Measurements from ENCODE around the gene ITGB3. TPM values are rescaled to one million over a fixed set of nuclear protein-coding genes. Genes with fewer than 3 reads are reported as not detected.

ITGB3 gene
- total RNA-seq, 2 donors from 2014 or later = 7.8 to 283 TPM

DNA sequence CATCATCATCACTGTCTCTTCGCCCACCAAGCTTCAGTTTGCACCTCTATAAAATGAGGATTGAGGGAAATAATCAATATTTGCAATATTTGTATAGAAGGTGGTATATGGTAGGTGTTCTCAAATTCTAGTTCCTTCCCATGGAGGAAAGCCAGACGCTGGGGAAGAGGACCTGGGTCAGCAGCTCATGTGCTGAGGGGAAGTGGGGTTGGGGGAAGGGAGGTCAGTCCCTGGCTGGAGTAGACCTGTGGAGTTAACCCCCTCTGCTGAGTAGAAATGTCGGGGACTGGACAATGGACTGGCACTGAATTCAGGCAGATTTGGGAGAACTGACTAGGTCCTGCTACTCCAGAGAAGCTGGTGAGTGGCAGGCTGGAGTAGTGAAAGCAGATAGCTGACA lies 12.8 kb upstream of the ITGB3 start:
- ATAC-seq = no peak
- Mint-ChIP-seq H3K27ac (no peak overlapping the region), H3K27me3 (peaks cover 30% of the 10 kb centered on the region), H3K4me1 (peaks cover 12% of the 10 kb centered on the region), H3K36me3 (ENCODE audit: low read depth) (no peaks in the 10 kb centered on the region), H3K4me3 (no peak overlapping the region)
- no peak for DNase-seq
- H3K9me3 ChIP-seq (ENCODE audit: control insufficient read depth, low read length, poor library complexity, severe bottlenecking) = no peaks in the 10 kb centered on the region

DNA sequence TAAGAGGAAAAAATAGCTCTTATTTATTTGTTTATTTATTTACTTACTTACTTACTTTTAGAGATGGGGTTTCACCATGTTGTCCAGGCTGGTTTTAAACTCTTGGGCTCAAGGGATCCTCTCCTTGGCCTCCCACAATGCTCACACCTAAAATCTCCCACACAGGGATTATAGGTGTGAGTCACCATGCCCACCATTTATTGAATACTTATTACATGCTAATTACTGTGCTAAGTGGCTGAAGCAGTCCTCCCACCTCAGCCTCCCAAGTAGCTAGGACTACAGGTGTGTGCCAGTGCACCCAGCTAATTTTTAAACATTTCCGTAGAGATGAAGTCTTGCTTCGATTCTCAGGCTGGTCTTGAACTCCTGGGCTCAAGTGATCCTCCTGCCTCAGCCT lies 11.0 kb upstream of the ITGB3 start:
- no peak overlapping the region for H3K4me3 Mint-ChIP-seq
- peaks cover 42% of the 10 kb centered on the region for H3K27me3 Mint-ChIP-seq
- H3K4me1 Mint-ChIP-seq = peaks cover 12% of the 10 kb centered on the region
- H3K36me3 Mint-ChIP-seq (ENCODE audit: low read depth) = peaks cover 2% of the 10 kb centered on the region
- no peak overlapping the region for H3K27ac Mint-ChIP-seq
- DNase-seq (no peak), ATAC-seq (no peak)
- H3K9me3 ChIP-seq (ENCODE audit: control insufficient read depth, low read length, poor library complexity, severe bottlenecking) = no peaks in the 10 kb centered on the region

DNA sequence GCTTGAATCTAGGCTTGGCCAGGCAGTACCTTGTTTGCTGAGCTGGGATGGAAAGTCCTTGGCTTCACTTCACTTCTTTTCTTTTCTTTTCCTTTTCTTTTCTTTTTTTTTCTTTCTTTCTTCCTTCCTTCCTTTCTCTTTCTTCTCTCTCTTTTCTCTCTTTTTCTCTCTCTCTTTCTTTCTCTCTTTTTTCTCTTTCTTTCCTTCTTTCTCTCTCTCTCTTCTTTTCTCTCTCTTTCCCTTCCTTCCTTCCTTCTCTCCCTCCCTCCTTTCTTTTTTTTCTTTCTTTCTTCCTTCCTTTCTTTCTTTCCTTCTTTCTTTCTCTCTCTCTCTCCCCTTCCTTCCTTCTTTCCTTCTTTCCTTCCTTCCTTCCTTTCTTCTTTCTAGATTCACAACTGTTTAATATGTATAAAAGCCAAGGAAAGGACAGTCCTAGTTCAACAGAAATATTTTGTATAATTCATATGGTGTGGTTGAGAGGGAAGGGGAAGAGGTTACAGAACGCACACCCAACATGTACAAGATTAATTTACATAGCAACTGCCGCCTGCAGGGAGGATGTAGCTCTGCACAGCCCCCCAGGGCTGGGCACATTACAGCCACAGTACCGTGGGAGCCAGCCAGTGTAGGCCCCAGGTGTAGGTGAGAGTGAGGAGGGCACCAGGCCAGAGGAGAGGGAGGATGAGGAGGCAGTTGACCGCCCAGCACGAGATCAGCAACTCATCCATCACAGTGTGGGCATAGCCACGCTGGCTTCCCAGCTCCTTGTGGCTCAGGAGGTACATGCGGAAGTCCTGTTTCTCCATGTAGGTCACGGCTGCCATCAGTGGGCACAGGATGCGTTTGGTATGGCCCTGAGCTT lies 9.7 kb upstream of the ITGB3 start:
- no peak overlapping the region for H3K27ac Mint-ChIP-seq
- no peaks in the 10 kb centered on the region for H3K9me3 ChIP-seq (ENCODE audit: control insufficient read depth, low read length, poor library complexity, severe bottlenecking)
- no peak overlapping the region for H3K4me3 Mint-ChIP-seq
- peaks cover 12% of the 10 kb centered on the region for H3K4me1 Mint-ChIP-seq
- H3K36me3 Mint-ChIP-seq (ENCODE audit: low read depth) = peaks cover 5% of the 10 kb centered on the region
- DNase-seq = no peak
- peaks cover 51% of the 10 kb centered on the region for H3K27me3 Mint-ChIP-seq
- no peak for ATAC-seq

DNA sequence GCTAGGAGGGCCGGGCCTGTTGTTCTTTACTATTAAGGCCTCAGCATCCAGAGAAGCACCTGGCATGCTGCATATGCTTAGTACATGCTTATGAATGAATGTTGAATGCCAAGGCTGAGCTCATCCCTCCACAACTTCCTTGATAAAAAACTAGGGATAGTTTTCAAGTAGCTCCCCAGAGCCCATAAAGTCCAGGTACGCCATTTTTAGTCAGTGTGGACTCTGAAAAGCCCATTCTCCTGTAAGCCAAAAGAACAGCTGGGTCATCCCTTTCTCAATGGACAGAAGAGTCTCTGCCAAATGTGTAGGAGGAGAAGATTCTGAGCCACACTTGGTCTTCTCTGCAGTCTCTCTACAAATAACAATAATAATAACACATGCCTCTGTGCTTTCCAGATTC lies 8.9 kb upstream of the ITGB3 start:
- Mint-ChIP-seq H3K4me1 (peaks cover 8% of the 10 kb centered on the region), H3K4me3 (no peak overlapping the region), H3K27ac (no peak overlapping the region), H3K27me3 (peaks cover 51% of the 10 kb centered on the region), H3K36me3 (ENCODE audit: low read depth) (peaks cover 5% of the 10 kb centered on the region)
- ATAC-seq (no peak), DNase-seq (no peak)
- H3K9me3 ChIP-seq (ENCODE audit: control insufficient read depth, low read length, poor library complexity, severe bottlenecking) = no peaks in the 10 kb centered on the region

DNA sequence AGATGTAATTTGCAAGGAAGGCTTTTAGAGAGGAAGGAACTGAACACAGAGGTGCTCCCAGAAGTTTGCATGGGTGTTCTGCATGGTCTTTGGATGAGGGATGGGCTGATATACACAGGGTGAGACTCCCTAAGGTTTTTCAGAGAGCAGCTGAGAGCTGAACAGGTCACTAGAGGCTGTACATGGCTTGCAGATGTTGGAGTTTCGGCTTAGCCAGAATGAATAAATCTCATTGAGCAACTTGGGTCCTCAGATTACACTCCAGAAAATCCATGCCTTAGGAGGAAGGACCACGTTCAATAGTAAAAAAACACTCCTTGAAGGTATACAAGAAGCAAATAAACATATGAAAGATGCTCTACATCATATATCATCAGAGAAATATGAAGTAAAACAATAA lies 7.5 kb upstream of the ITGB3 start:
- Mint-ChIP-seq H3K27me3 (peaks cover 51% of the 10 kb centered on the region), H3K4me3 (no peak overlapping the region), H3K27ac (no peak overlapping the region), H3K36me3 (ENCODE audit: low read depth) (peaks cover 5% of the 10 kb centered on the region), H3K4me1 (peaks cover 3% of the 10 kb centered on the region)
- H3K9me3 ChIP-seq (ENCODE audit: control insufficient read depth, low read length, poor library complexity, severe bottlenecking) = no peaks in the 10 kb centered on the region
- DNase-seq (no peak), ATAC-seq (no peak)

DNA sequence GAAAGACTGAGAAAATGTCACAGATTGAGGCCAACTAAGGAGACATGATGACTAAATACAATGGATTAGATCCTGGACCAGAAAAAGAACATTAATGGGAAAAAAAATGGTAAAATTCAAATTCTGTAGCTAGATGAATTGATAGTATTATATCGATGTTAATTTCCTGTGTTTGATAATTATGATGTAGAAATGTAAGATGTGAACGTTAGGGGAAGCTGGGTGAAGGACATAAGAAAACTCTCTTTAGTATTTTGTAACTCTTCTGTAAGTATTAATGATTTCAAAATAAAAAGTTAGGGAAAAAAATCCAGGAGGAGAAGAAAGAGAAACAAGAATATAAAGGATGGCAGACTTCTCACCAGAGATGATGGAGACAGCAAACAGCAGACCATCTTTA lies 2.8 kb upstream of the ITGB3 start:
- ATAC-seq = no peak
- H3K4me3 Mint-ChIP-seq = no peak overlapping the region
- H3K4me1 Mint-ChIP-seq = peaks cover 13% of the 10 kb centered on the region
- no peak for DNase-seq
- peaks cover 7% of the 10 kb centered on the region for H3K36me3 Mint-ChIP-seq (ENCODE audit: low read depth)
- H3K27ac Mint-ChIP-seq = no peak overlapping the region
- H3K27me3 Mint-ChIP-seq = peaks cover 50% of the 10 kb centered on the region
- no peaks in the 10 kb centered on the region for H3K9me3 ChIP-seq (ENCODE audit: control insufficient read depth, low read length, poor library complexity, severe bottlenecking)

DNA sequence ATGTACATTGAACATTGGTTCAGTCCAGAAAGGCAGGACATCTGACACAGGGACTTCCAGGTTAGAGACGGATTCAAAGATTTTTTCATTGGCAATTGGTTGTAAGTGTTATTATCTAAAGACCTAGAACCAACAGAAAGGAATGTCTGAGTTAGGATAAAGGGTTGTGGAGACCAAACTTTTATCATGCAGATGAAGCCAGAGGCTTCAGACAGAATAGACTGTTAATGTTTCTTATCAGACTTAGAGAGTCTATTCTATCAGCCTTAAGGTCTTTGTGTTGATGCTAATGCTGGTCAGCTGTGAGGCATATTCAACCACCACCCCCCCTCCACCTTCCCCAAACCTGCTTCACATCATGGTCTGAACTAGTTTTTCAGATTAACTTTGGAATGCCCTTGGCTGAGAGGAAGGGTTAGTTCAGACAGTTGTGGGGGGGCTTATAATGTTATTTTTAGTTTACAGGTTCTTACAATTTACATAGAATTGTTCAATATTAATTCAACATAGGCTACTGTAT lies 2.1 kb upstream of the ITGB3 start:
- Mint-ChIP-seq H3K4me3 (no peak overlapping the region), H3K4me1 (peaks cover 15% of the 10 kb centered on the region), H3K27me3 (peaks cover 48% of the 10 kb centered on the region), H3K27ac (peak overlapping the region; percentile 75), H3K36me3 (ENCODE audit: low read depth) (peaks cover 7% of the 10 kb centered on the region)
- ATAC-seq (no peak), DNase-seq (no peak)
- H3K9me3 ChIP-seq (ENCODE audit: control insufficient read depth, low read length, poor library complexity, severe bottlenecking) = no peaks in the 10 kb centered on the region

DNA sequence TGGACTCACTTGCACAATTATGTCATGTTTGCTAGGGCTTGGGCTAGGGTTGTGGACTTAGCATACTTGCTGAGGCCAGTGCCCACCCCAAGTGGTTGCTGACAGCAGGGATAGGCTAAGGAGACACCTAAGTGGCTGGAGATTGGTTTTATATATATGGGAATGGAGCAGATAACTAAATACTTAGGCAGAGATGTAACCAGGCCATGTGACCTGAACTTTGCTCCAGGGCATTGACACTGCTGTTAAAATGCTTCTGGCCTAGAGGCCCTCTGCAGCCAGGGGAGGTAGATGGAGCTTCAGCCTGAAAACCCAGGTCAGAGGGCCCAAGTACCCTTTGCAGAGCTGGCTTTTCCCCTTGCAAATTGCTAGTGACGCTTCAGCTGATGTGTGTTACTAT lies 1.4 kb upstream of the ITGB3 start:
- Mint-ChIP-seq H3K27me3 (peaks cover 51% of the 10 kb centered on the region), H3K4me3 (peak overlapping the region; percentile 87), H3K4me1 (peaks cover 18% of the 10 kb centered on the region), H3K36me3 (ENCODE audit: low read depth) (peaks cover 5% of the 10 kb centered on the region), H3K27ac (peak overlapping the region; percentile 75)
- DNase-seq (no peak), ATAC-seq (no peak)
- H3K9me3 ChIP-seq (ENCODE audit: control insufficient read depth, low read length, poor library complexity, severe bottlenecking) = no peaks in the 10 kb centered on the region

DNA sequence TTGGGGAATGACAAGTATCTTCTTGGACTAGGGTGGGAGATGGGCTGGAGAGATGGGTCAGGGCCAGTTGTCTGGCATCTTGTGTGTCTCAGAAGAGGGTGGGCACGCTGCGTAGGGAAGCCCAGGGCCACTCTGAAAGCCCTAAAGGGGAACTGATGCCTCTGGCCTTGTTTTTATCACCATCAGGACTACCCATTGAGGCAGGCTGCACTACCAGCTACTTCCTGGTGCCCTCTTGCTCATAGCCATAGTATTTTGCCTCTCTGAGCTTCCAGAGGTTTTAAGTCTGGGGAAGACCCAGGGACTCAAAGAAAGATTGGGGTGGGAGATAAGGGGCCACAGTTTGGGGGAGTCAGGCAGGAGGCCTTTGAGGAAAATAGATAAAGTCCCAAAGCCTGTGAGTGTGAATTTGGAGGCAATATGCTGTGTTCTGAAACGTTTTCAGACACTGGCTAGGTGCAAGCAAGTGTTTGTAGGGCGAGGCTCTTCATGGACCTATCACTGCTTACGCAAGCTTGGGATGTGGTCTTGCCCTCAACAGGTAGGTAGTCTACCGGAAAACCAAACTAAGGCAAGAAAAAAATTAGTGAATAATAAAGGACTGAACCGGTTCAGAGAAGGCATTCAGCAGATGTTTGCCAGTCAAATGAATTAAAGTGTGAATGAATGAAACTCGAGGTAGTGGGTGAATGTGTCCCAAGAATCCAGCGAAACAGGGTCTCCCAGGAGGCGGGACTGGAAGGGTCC lies 688 bp upstream of the ITGB3 start:
- H3K4me1 Mint-ChIP-seq = peaks cover 18% of the 10 kb centered on the region
- H3K4me3 Mint-ChIP-seq = peak overlapping the region; percentile 87
- peak overlapping the region; percentile 21 for H3K27ac Mint-ChIP-seq
- H3K9me3 ChIP-seq (ENCODE audit: control insufficient read depth, low read length, poor library complexity, severe bottlenecking) = no peaks in the 10 kb centered on the region
- peaks cover 56% of the 10 kb centered on the region for H3K27me3 Mint-ChIP-seq
- ATAC-seq (no peak), DNase-seq (no peak)
- H3K36me3 Mint-ChIP-seq (ENCODE audit: low read depth) = peaks cover 5% of the 10 kb centered on the region

DNA sequence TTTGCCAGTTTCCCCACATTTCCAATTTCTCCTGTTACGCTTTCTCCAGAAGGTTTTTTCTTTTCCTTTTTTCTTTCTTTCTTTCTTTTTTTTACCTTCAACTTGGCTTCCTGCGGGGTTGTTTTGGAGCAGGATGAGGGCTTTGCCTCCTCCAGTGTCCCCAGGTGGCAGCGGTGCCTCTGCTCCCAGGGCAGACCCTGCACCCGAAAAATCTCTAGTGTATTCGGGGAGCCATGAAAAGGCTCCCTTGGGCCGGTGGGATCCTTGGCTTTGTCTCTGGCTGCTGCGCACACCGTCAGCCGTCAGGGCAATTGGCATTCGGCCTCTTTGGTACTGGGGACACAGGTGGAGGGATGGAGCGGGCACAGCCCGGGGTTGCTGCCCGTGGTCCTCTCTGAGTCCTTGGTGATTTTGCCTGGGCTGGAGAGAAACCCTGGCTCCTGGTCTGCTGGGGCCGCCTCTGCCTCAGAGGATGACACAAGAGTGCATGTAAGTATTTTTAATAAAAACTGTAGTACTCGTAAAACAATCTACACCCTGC lies 846 bp downstream of the ITGB3 start:
- Mint-ChIP-seq H3K27ac (peak overlapping the region; percentile 47), H3K27me3 (peaks cover 59% of the 10 kb centered on the region), H3K4me1 (peaks cover 18% of the 10 kb centered on the region), H3K4me3 (peak overlapping the region; percentile 97), H3K36me3 (ENCODE audit: low read depth) (peaks cover 5% of the 10 kb centered on the region)
- DNase-seq (no peak), ATAC-seq (no peak)
- no peaks in the 10 kb centered on the region for H3K9me3 ChIP-seq (ENCODE audit: control insufficient read depth, low read length, poor library complexity, severe bottlenecking)

DNA sequence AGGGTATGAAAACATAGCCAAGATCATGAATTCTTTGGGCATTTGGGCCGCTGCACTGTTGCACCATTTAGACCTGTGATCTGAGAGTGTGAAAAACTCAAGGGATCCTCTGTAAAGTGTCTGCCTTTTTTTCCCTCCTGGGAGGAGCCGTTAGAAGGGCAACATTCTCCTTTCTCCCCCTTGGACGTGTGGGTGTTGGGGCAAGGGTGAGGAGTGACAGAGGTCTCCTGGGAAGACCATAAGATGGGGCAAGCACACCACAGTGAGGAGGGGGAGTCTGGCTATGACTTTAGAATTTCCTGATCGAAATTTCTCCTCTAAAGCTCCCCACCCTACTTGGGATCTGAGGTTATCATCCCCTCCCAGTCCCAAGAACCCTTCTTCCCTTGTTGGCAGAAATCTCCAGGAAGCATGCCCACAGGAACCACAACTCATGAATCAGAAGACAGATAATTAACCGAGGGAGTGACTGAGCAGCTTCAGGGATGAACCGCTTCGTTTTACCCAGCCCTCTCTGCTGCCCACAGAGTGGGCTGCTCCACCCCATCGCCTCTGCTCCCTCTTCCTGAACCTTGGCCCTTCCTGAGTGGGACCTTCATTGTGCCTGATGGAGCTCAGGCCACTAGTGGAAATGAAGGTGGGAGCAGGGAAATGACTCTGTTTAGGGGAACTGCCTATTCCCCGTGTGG lies 4.2 kb downstream of the ITGB3 start:
- Mint-ChIP-seq H3K27me3 (peaks cover 61% of the 10 kb centered on the region), H3K27ac (peak overlapping the region; percentile 60), H3K4me1 (peaks cover 12% of the 10 kb centered on the region), H3K4me3 (no peak overlapping the region), H3K36me3 (ENCODE audit: low read depth) (peaks cover 3% of the 10 kb centered on the region)
- DNase-seq (no peak), ATAC-seq (no peak)
- no peaks in the 10 kb centered on the region for H3K9me3 ChIP-seq (ENCODE audit: control insufficient read depth, low read length, poor library complexity, severe bottlenecking)

DNA sequence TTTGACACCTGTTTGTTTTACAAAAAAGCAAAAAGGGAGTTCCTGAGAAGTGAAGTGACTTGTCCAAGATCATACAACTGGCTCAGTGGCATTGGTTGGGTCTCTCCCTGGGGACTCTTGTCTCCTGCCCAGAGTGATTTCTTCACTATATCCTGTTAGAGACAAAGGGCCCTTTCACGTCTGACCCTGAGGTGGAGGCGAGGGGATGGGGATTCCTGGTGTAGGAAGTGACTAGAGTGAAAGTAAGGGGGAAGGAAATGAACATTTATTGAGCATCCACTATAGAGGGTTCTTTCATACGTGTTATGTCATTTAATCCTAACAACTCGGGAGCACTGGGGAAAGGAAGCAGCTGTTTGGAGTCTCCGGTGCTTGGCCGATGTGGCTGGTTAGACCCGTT lies 9.0 kb downstream of the ITGB3 start:
- H3K9me3 ChIP-seq (ENCODE audit: control insufficient read depth, low read length, poor library complexity, severe bottlenecking) = no peaks in the 10 kb centered on the region
- Mint-ChIP-seq H3K4me1 (peaks cover 2% of the 10 kb centered on the region), H3K4me3 (no peak overlapping the region), H3K36me3 (ENCODE audit: low read depth) (peaks cover 3% of the 10 kb centered on the region), H3K27me3 (peaks cover 38% of the 10 kb centered on the region), H3K27ac (no peak overlapping the region)
- no peak for ATAC-seq
- DNase-seq = no peak

DNA sequence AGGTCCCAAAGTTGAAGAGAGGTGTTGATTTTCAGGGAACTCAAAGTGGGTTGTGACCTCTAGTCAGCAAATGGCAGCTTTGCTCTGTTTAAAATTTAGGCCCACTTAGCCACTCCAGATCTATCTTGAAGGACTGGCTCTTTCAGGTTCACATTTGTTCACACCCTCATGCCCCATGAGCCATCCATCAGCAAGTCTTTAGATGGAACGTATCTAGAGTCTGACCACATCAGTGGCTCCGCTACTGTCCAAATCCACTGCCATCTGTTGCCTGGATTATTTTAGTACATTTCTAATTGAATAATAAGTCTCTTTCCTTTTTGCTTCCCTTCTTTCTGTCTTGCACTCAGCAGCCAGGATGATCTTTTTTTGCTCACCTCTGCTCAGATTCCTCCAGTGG lies 10.5 kb downstream of the ITGB3 start:
- H3K27me3 Mint-ChIP-seq = peaks cover 24% of the 10 kb centered on the region
- H3K4me1 Mint-ChIP-seq = peaks cover 2% of the 10 kb centered on the region
- no peaks in the 10 kb centered on the region for H3K36me3 Mint-ChIP-seq (ENCODE audit: low read depth)
- H3K4me3 Mint-ChIP-seq = no peak overlapping the region
- H3K9me3 ChIP-seq (ENCODE audit: control insufficient read depth, low read length, poor library complexity, severe bottlenecking) = no peaks in the 10 kb centered on the region
- no peak for ATAC-seq
- H3K27ac Mint-ChIP-seq = no peak overlapping the region
- DNase-seq = no peak

Data from T-helper 17 cell (primary cell).